ENCODE results near the gene FBXO40.
A peak's percentile ranks its signal among the peaks of the same experiment; 100 is the strongest.
"Not testable (repeated sequence)": the region's sequence is repeated elsewhere in the genome, so short reads cannot be mapped to it uniquely, and the experiment has no call there.

The FBXO40 gene

GRCh38 chr3:121592856-121593702 is at the start of gene FBXO40:
FBXO40 (plus strand) TSS chr3:121593379; CDS start chr3:121620576, 27,197 bp downstream.
- no peak for DNase-seq (ENCODE audit: low read depth)

- no peak for DNase-seq (ENCODE audit: low read depth)
Measured at GRCh38 chr3:121545049-121545573, 48.1 kb upstream of the FBXO40 start.

- DNase-seq (ENCODE audit: low read depth), result peak; percentile 78
Measured at GRCh38 chr3:121545574-121546455, 47.4 kb upstream of the FBXO40 start, which contains the start of gene POLQ. POLQ (minus strand) TSS chr3:121545988; CDS start chr3:121545877, 111 bp downstream.

DNA sequence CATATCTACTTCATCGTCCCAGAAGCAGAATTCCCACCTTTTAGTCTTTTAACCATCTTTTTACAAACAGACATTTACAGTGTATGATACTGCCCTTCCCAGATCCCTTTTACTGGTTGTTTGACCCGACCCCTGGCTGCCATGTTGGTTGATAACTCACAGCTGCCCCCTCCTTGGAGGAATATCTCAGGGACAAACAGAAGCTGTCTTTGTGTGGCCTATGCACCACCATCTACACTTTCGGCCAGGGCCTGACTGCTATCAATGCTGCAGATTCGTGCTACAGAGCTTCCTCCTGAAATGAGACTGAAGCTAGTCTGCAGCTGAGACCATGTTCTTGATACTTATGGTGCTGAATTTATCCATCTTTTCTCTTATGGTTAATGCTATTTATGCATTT is 40.8 kb upstream of the FBXO40 start:
- DNase-seq (ENCODE audit: low read depth), result no peak

DNA sequence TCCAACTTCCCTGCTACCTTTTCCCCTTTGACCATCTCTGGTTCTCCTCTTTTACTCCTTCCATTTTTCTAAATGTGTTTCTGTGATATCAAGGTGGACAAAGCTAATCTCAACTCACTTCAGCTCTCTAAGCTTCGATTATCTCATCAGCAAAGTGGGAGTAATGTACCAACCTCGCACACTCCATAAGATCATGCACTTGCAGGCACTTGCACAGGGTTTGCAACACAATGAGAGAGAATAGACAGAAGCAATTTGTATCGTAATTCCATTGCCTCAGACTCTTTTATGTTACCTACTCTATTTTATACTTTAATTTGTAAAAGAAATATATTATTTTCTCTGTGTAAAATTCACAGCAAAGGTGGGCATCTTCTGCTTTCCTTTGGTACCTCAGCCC is 40.4 kb upstream of the FBXO40 start:
- no peak for DNase-seq (ENCODE audit: low read depth)

- DNase-seq (ENCODE audit: low read depth), result no peak
Measured at GRCh38 chr3:121557426-121557934, 35.7 kb upstream of the FBXO40 start.

DNA sequence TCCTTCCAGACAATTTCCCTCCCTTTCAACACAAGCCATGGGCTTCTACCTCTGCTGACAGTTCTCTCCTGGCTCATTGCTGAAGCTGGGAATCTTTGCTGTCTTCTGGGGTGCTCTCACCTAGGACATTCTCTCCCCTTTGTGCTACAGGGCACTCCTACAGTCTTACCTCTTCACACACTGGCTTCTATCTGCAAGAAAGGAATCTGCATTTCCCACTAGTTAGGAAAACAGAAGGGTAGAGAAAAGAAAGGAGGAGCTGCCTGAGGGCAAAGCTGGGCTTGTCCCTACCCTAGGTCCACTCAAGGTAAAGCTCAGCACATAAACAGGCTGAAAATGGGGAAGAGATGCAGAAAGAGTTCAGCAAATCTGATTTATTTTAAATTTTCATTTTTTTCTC is 31.0 kb upstream of the FBXO40 start:
- DNase-seq (ENCODE audit: low read depth), result no peak

DNA sequence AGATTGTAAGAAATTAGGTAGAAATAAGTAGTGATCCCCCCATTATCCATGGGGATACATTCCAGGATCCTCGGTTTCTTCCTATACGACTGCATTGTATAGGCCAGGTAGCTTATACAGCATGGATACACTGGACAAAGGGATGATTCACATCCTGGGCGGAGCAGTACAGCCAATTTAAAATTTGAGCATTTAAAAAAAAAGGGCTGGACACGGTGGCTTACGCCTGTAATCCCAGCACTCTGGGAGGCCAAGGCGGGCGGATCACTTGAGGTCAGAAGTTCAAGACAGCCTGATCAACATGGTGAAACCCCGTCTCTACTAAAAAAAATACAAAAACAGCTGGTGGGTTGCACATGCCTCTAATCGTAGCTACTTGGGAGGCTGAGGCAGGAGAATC is 26.4 kb upstream of the FBXO40 start:
- no peak for DNase-seq (ENCODE audit: low read depth)

DNA sequence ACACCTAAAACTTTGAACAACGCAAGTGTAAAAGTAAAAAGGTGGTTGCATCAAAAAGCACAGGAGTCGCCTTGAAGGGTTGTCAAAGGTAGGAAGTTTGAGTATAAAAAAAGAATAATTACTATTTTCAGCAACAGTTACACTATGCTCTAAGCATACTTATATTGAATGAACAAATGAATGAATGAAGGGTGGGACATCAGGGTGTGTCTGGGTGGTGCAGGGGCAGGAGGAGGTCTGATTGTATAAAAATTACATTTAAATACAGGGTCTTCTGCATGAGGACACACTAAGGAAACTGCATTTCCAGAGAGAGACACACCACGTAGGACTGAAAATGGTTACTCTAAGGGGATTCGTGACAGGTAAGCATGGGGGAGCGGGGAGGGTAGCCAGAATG is 25.5 kb upstream of the FBXO40 start, which contains the start of gene ARGFX:
Gene ARGFX, plus strand, starts transcription at position 301 of the 400 bp plus-strand sequence. CDS start 2,765 bp downstream, outside the sequence.
- no peak for DNase-seq (ENCODE audit: low read depth)

- no peak for DNase-seq (ENCODE audit: low read depth)
Measured at GRCh38 chr3:121574449-121574848, 18.7 kb upstream of the FBXO40 start.

GRCh38 chr3:121581691-121582090 is 11.5 kb upstream of the FBXO40 start:
- DNase-seq (ENCODE audit: low read depth), result no peak

- no peak for DNase-seq (ENCODE audit: low read depth)
Measured at GRCh38 chr3:121584418-121584817, 8.8 kb upstream of the FBXO40 start.

- DNase-seq (ENCODE audit: low read depth), result not testable (repeated sequence)
Measured at GRCh38 chr3:121593806-121594205, 627 bp downstream of the FBXO40 start.

DNA sequence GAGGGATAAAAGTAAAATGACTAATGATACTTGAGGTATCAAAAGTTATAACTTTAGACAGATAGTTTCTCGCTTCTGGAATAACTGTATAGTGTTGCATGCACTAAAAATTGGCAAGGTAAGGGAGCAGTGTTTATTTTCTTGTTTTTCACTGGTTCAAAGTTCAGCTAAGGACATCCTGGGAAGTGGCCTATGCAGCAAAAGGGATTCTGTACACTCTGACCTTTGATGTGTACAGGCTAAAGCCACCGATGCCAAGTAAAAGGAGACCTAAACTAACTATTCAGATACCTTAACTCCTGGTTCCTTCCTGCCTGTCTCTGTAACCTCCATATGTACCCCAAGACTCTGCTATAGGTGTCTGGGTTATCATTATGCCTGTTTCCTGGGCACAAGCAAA is 1.7 kb downstream of the FBXO40 start:
- no peak for DNase-seq (ENCODE audit: low read depth)

- DNase-seq (ENCODE audit: low read depth), result no peak
Measured at GRCh38 chr3:121595765-121596406, 2.7 kb downstream of the FBXO40 start.

GRCh38 chr3:121598564-121598963 is 5.4 kb downstream of the FBXO40 start:
- no peak for DNase-seq (ENCODE audit: low read depth)

DNA sequence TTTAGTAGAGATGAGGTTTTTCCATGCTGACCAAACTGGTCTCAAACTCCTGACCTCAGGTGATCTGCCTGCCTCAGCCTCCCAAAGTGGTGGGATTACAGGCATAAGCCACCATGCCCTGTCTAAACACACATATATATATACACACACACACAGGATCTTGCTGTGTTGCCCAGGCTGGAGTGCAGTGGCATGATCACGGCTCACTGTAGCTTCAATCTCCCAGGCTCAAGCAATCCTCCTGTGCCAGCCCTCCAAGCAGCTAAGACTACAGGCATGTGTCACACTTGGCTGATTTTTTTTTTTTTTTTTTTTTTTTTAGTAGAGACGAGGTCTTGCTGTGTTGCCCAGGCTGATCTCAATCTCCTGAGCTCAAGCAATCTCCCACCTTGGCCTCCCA is 6.7 kb downstream of the FBXO40 start:
- not testable (repeated sequence) for DNase-seq (ENCODE audit: low read depth)

GRCh38 chr3:121601212-121601812 is 8.1 kb downstream of the FBXO40 start:
- DNase-seq (ENCODE audit: low read depth), result no peak

DNA sequence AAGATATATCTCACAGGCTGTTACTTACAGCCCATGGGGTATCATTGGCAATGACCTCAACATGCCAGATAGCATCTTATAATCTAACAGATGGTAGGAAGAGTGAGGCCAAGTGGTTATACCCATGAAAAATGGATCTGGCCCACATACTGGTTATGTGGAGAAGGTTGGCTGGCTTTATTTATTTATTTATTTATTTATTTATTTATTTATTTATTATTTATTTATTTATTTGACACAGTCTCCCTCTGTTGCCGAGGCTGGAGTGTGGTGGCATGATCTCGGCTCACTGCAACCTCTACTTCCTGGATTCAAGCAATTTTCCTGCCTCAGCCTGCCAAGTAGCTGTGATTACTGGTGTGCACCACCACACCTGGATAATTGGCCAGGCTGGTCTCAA is 11.6 kb downstream of the FBXO40 start:
- DNase-seq (ENCODE audit: low read depth), result no peak

DNA sequence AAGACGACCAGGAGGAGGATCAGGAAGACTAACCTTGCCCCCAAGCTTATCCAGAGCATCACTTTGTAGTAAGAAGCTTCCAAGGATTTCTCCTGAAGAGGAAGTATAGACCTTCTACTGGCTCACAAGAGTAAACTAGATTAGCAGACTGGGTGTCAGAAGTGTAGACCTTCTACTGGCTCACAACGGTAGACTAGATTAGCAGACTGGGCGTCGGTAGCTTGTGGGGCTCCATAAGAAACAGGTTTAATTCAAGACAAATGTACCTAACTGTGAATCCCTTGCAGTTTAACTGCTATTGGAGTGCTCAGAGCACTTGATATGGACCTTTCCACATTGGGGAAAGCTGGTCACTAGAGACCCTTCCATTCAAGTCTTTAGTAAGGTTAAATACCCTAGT is 12.9 kb downstream of the FBXO40 start:
- DNase-seq (ENCODE audit: low read depth), result no peak

GRCh38 chr3:121619691-121620090 is 26.5 kb downstream of the FBXO40 start:
- DNase-seq (ENCODE audit: low read depth), result no peak

Measured in GM04503 (cell line).